H7 (cell line): Measurements from ENCODE around the gene PCNX1. TPM values are rescaled to one million over a fixed set of nuclear protein-coding genes. Genes with fewer than 3 reads are reported as not detected.

ENCODE experiments used
- DNase-seq: peaks from one replicate; pipeline ENCODE4 v3.0.0; 2012
- H3K27me3 ChIP-seq: 2 replicates; pipeline ENCODE4 v1.6.0; 2011; ENCODE audit warnings: mild to moderate bottlenecking, low read length; ENCODE audit not compliant: control insufficient read depth, insufficient read depth
- H3K36me3 ChIP-seq: replicated peaks from 2 replicates; pipeline ENCODE4 v1.5.1; 2011; ENCODE audit warnings: low read length; ENCODE audit not compliant: control insufficient read depth, insufficient read depth
- H3K4me3 ChIP-seq: 2 replicates; pipeline ENCODE4 v1.5.1; 2011; ENCODE audit warnings: low read depth, mild to moderate bottlenecking, control low read depth, low read length, moderate library complexity; ENCODE audit not compliant: insufficient read depth
- total RNA-seq: library from RNA; depleted of rRNA; stranded (reverse); fragments of >200 nt; shearing (Covaris generic); gene quantifications from 2 replicates; pipeline ENCODE4 v1.2.3, GENCODE V29; 2014

PCNX1 gene
- total RNA-seq, 1 experiment from 2014 or later = 29.1 TPM

DNA sequence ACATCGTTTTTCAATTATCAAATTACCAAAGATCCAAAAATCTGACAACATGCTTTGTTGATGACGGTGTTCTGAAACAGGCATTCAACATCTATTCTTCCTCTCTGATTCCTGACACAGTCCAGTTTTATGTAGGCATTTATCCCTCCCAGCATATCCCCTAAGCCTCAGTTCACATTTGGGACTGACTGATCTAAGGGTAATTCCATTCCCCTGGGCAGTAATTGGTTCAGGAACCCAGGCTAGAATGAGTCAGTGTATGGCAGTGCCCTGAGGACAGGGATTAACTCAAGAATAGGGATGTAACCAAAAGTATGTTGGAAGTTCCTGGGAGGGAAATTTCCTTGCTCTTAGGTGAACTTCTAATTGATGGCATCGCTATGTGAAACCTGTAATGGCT, 10.3 kb upstream of the PCNX1 start:
- H3K27me3 ChIP-seq = no peaks in the 10 kb centered on the region
- H3K4me3 ChIP-seq = no peak overlapping the region
- H3K36me3 ChIP-seq = no peaks in the 10 kb centered on the region
- DNase-seq = no peak

- Histone ChIP-seq H3K36me3 (no peaks in the 10 kb centered on the region), H3K4me3 (no peak overlapping the region), H3K27me3 (no peaks in the 10 kb centered on the region)
- DNase-seq = no peak
These were observed 9.8 kb upstream of the PCNX1 start for GRCh38 chr14:70897464-70897863.

DNA sequence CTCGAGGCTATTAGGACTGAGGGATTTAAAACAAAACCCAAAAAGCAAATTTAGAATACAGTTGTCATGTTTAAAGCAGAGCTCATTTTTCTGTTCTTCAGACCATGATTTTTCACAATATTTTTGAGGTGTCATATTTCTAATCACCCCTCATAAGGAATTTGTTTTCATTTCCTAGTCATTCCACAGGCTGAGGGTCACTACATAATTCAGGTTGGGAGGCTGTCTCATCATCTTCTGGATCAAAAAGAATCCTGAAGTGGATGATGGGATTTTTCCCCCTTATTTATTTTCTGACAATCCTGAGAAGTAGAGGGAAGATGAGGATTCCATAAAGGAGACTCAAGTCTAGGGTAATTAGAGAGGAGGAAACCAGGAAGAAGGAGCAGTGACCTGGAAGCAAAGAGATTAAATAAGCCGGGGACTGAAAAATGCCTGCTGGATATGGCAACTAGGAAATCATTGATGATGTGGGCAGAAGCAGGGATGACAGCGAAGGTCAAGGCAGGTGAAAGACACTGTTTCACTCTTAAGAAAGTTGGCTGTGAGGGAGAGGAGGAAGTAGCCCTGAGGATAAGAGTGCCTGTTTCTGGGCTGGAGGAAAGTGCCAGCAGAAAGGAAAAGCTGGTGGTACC, 9.0 kb upstream of the PCNX1 start:
- Histone ChIP-seq H3K4me3 (no peak overlapping the region), H3K36me3 (no peaks in the 10 kb centered on the region), H3K27me3 (no peaks in the 10 kb centered on the region)
- DNase-seq = no peak

DNA sequence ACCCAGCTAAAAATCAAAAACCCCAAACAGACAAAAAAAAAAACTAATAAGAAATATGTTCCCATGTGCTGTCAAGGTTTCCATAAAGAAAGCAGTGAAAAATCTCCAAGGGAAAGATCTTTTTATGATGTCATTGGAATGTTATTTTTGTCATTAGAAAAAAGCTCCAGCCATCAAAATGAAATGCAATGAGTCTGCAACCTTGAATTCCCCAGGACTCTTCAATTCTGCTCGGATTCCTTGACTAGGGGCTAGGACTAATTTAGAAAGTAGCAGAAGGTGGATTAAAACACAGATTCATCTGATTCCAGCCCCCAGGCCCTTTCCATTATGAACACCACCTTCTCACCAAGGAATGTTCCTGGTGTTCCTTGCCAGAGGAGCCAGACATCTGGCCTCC, 6.0 kb upstream of the PCNX1 start:
- no peak for DNase-seq
- H3K4me3 ChIP-seq = no peak overlapping the region
- H3K36me3 ChIP-seq = no peaks in the 10 kb centered on the region
- H3K27me3 ChIP-seq = no peaks in the 10 kb centered on the region

DNA sequence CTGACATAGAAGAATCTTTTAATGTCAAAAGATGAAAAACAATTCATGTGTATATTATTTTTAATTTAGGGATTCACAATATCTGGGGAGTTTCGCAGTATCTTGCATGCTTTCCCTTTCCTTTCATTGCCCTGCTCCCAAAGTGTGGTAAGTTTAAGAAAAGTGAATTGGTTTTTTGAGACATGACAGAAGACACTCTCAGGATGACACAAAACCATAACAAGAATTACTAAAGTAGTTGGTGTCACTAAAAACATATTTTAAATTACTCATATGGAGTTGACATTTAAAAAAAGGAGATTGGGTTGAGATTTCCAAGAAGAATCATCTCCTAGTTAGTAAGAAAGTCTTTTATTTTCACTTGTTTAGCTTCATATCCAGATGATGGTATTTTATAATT, 5.1 kb upstream of the PCNX1 start:
- H3K27me3 ChIP-seq = no peaks in the 10 kb centered on the region
- no peak overlapping the region for H3K4me3 ChIP-seq
- DNase-seq = no peak
- H3K36me3 ChIP-seq = no peaks in the 10 kb centered on the region

- no peaks in the 10 kb centered on the region for H3K27me3 ChIP-seq
- no peaks in the 10 kb centered on the region for H3K36me3 ChIP-seq
- no peak for DNase-seq
- H3K4me3 ChIP-seq = no peak overlapping the region
These were observed 2.9 kb upstream of the PCNX1 start for GRCh38 chr14:70904373-70904772.

GRCh38 chr14:70905301-70905700, 2.0 kb upstream of the PCNX1 start:
- no peaks in the 10 kb centered on the region for H3K27me3 ChIP-seq
- no peak for DNase-seq
- no peaks in the 10 kb centered on the region for H3K36me3 ChIP-seq
- H3K4me3 ChIP-seq = no peak overlapping the region

DNA sequence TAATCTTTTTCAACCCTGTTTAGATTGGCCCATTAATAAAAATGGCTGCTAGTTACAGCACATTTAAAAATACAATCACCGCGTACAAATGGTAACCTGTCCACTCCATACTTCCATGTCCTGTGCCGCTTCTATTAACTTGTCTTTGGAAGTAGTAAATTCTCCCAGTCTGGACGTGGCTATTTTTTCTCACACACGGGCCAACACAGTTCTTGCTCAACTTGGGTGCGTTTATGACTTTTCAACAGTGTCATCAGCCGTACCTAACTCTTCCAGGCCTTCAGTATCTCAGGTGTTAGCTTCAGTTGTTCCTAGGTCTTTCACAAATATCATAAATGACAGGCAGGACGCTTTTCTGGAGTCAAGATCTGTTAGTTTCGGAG, 475 bp upstream of the PCNX1 start:
- Histone ChIP-seq H3K36me3 (no peaks in the 10 kb centered on the region), H3K27me3 (no peaks in the 10 kb centered on the region), H3K4me3 (peak overlapping the region; percentile 91)
- no peak for DNase-seq

GRCh38 chr14:70907996-70908934, 1.0 kb downstream of the PCNX1 start:
- Histone ChIP-seq H3K4me3 (peak overlapping the region; percentile 91), H3K36me3 (no peaks in the 10 kb centered on the region), H3K27me3 (no peaks in the 10 kb centered on the region)
- peak; percentile 84 for DNase-seq

GRCh38 chr14:70908935-70909641, 1.8 kb downstream of the PCNX1 start:
- Histone ChIP-seq H3K36me3 (no peaks in the 10 kb centered on the region), H3K27me3 (no peaks in the 10 kb centered on the region), H3K4me3 (peak overlapping the region; percentile 91)
- no peak for DNase-seq

- Histone ChIP-seq H3K36me3 (no peaks in the 10 kb centered on the region), H3K4me3 (no peak overlapping the region), H3K27me3 (no peaks in the 10 kb centered on the region)
- DNase-seq = peak; percentile 16
These were observed 2.7 kb downstream of the PCNX1 start for GRCh38 chr14:70909733-70910614.

GRCh38 chr14:70915415-70915814, 8.2 kb downstream of the PCNX1 start:
- no peak for DNase-seq
- no peaks in the 10 kb centered on the region for H3K27me3 ChIP-seq
- no peak overlapping the region for H3K4me3 ChIP-seq
- H3K36me3 ChIP-seq = no peaks in the 10 kb centered on the region; the same call in 1 of the 2 replicates

DNA sequence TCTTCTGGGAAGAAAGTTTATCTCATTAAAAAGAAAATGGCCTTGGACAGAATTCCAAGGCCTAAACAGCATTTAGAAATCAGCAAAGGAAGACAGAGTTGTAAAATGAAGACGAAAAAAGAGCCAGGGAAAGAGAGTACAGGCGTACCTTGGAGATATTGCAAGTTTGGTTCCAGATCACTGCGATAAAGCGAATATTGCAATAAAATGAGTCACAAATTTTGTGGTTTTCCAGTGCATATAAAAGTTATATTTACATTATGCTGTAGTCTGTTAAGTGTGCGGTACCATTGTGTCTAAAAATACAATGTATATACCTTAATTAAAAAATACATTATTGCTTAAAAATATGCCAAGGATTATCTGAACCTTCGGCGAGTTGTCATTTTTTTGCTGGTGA, 9.0 kb downstream of the PCNX1 start:
- Histone ChIP-seq H3K4me3 (no peak overlapping the region), H3K27me3 (no peaks in the 10 kb centered on the region), H3K36me3 (no peaks in the 10 kb centered on the region; the same call in 1 of the 2 replicates)
- DNase-seq = no peak

DNA sequence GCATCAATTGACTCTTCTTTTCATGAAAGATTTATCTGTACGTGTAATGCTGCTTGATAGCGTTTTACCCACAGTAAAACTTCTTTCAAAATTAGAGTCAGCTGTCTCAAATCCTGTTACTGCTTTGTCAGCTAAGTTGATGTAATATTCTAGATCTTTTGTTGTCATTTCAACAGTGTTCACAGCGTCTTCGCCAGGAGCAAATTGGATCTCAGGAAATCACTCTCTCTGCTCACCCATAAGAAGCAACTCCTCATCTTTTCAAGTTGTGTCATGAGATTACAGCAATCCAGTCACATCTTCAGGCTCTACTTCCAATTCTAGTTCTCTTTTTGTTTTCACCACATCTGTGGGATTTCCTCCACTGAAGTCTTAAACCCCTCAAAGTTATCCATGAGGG, 9.5 kb downstream of the PCNX1 start:
- no peaks in the 10 kb centered on the region; the same call in 1 of the 2 replicates for H3K36me3 ChIP-seq
- no peak for DNase-seq

More for the DNA sequence above, 9.5 kb downstream of the PCNX1 start:
- Histone ChIP-seq H3K4me3 (no peak overlapping the region), H3K27me3 (no peaks in the 10 kb centered on the region)
